SK-N-SH (cell line): ENCODE data around the gene GLIS1. TPM values are rescaled to one million over a fixed set of nuclear protein-coding genes. Genes with fewer than 3 reads are reported as not detected.

Experiments used
- CTCF ChIA-PET: fragments of 300-600, 350-600 bp; formaldehyde crosslinking; extraction: SDS; loops from one replicate; lab custom pipeline; 2021; lab: Yijun Ruan, JAX
- POLR2A ChIA-PET: fragments of 350-600 bp; sonication (Branson Sonifier 250); formaldehyde crosslinking; extraction: SDS; loops from one replicate; lab custom pipeline; 2020; ENCODE audit warnings: antibody characterized with exemption, inconsistent platforms; lab: Yijun Ruan, JAX
- DNase-seq: peaks from one replicate; pipeline ENCODE4 v3.0.0; 2012
- H2AFZ ChIP-seq: fragments of 200-600 bp; sonication (generic); 2 replicates; pipeline ENCODE4 v1.8.1; 2016; ENCODE audit warnings: antibody characterized with exemption, mild to moderate bottlenecking, low read depth
- H3F3A ChIP-seq: fragments of 200-600 bp; sonication (generic); replicated peaks from 2 replicates; pipeline ENCODE3; 2016; ENCODE audit warnings: antibody characterized with exemption, mild to moderate bottlenecking; ENCODE audit not compliant: insufficient read depth
- H3K27ac ChIP-seq, 2 experiments: fragments of 200-500 bp in 1 of 2; fragments of 200-600 bp in 1 of 2; sonication (Bioruptor generic) in 1 of 2; sonication (generic), shearing (Covaris generic) in 1 of 2; 2 replicates each; pipeline versions ENCODE4 v1.5.1 to v1.6.1; 2014 to 2016; ENCODE audit warnings: low read depth in 2 of 2, inconsistent platforms in 1 of 2, low read length in 1 of 2, mild to moderate bottlenecking in 1 of 2, mixed read lengths in 1 of 2
- H3K27me3 ChIP-seq: fragments of 200-600 bp; sonication (generic), shearing (Covaris generic); 2 replicates; pipeline ENCODE4 v1.6.1; 2016; ENCODE audit warnings: mixed run types; ENCODE audit not compliant: insufficient read depth
- H3K36me3 ChIP-seq, 2 experiments: fragments of 200-500 bp in 1 of 2; fragments of 200-600 bp in 1 of 2; sonication (Bioruptor generic) in 1 of 2; sonication (generic) in 1 of 2; replicated peaks in 1 of 2; 2 replicates each; pipeline versions ENCODE3 to v1.5.1; 2014 to 2016; ENCODE audit warnings: low read length in 1 of 2, mild to moderate bottlenecking in 1 of 2; ENCODE audit not compliant: insufficient read depth in 2 of 2, control insufficient read depth in 1 of 2
- H3K4me1 ChIP-seq, 2 experiments: fragments of 200-500 bp in 1 of 2; fragments of 200-600 bp in 1 of 2; sonication (Bioruptor generic) in 1 of 2; sonication (generic), shearing (Covaris generic) in 1 of 2; 2 replicates each; pipeline versions ENCODE4 v1.5.1 to v1.6.1; 2014 to 2016; ENCODE audit warnings: low read depth in 1 of 2, low read length in 1 of 2, mixed run types in 1 of 2; ENCODE audit not compliant: insufficient read depth in 2 of 2, control insufficient read depth in 1 of 2
- H3K4me2 ChIP-seq: fragments of 200-600 bp; sonication (generic), shearing (Covaris generic); 2 replicates; pipeline ENCODE4 v1.6.1; 2017; ENCODE audit warnings: mixed run types
- H3K4me3 ChIP-seq, 2 experiments: fragments of 200-500 bp in 1 of 2; fragments of 200-600 bp in 1 of 2; sonication (Bioruptor generic) in 1 of 2; sonication (generic), shearing (Covaris generic) in 1 of 2; 2 replicates each; pipeline versions ENCODE4 v1.5.1 to v1.8.1; 2014 to 2016; ENCODE audit warnings: low read depth in 2 of 2, inconsistent platforms in 1 of 2, low read length in 1 of 2, mild to moderate bottlenecking in 1 of 2, mixed read lengths in 1 of 2, moderate library complexity in 1 of 2
- H3K79me2 ChIP-seq: fragments of 200-600 bp; sonication (generic); 2 replicates; pipeline ENCODE4 v1.8.1; 2017; ENCODE audit warnings: mild to moderate bottlenecking; ENCODE audit not compliant: insufficient read depth
- H3K9ac ChIP-seq: fragments of 200-600 bp; sonication (generic); 2 replicates; pipeline ENCODE4 v1.6.1; 2017; ENCODE audit warnings: mixed run types
- H3K9me2 ChIP-seq: fragments of 200-600 bp; sonication (generic); 2 replicates; pipeline ENCODE4 v1.6.1; 2017; ENCODE audit warnings: mixed run types
- H3K9me3 ChIP-seq: fragments of 200-600 bp; sonication (generic); 2 replicates; pipeline ENCODE4 v1.6.1; 2017; ENCODE audit warnings: mixed run types, mild to moderate bottlenecking, moderate library complexity
- H4K20me1 ChIP-seq: fragments of 200-600 bp; sonication (generic); 2 replicates; pipeline ENCODE4 v1.6.1; 2017; ENCODE audit warnings: mild to moderate bottlenecking, mixed run types; ENCODE audit not compliant: insufficient read depth
- ELF1 ChIP-seq: IDR thresholded peaks from 2 replicates; pipeline ENCODE4 v1.4.0; 2012
- FOXJ3 ChIP-seq: sonication (generic); formaldehyde crosslinking; IDR thresholded peaks from 2 replicates; pipeline ENCODE4 v1.5.1; 2020; ENCODE audit warnings: mild to moderate bottlenecking, missing genetic modification reagents
- FOXM1 ChIP-seq: IDR thresholded peaks from 2 replicates; pipeline ENCODE4 v1.4.0; 2012; ENCODE audit warnings: low read depth, mild to moderate bottlenecking
- MAX ChIP-seq: IDR thresholded peaks from 2 replicates; pipeline ENCODE4 v1.4.0; 2012; ENCODE audit warnings: low read depth
- MEF2A ChIP-seq: IDR thresholded peaks from 2 replicates; pipeline ENCODE4 v1.4.0; 2012; ENCODE audit warnings: low read depth, borderline replicate concordance
- MXI1 ChIP-seq: IDR thresholded peaks from 2 replicates; pipeline ENCODE4 v1.6.1; 2012; ENCODE audit warnings: mild to moderate bottlenecking, low read depth, low read length, improper control_type of control experiment
- NFIC ChIP-seq: IDR thresholded peaks from 2 replicates; pipeline ENCODE4 v1.4.0; 2012; ENCODE audit warnings: borderline replicate concordance
- POLR2AphosphoS5 ChIP-seq: IDR thresholded peaks from 2 replicates; pipeline ENCODE4 v1.6.1; 2012; ENCODE audit warnings: low read depth, low read length
- REST ChIP-seq: IDR thresholded peaks from 2 replicates; pipeline ENCODE4 v1.6.1; 2012; ENCODE audit warnings: mild to moderate bottlenecking, low read depth, low read length, moderate library complexity
- RXRA ChIP-seq: IDR thresholded peaks from 2 replicates; pipeline ENCODE4 v1.4.0; 2012; ENCODE audit warnings: low read depth, mild to moderate bottlenecking, borderline replicate concordance
- SMC3 ChIP-seq: IDR thresholded peaks from 2 replicates; pipeline ENCODE4 v1.6.1; 2012; ENCODE audit warnings: low read depth, low read length, improper control_type of control experiment
- TAF1 ChIP-seq: IDR thresholded peaks from 2 replicates; pipeline ENCODE4 v1.6.1; 2012; ENCODE audit warnings: low read depth, mild to moderate bottlenecking, low read length, moderate library complexity, borderline replicate concordance
- ZBTB33 ChIP-seq: IDR thresholded peaks from 2 replicates; pipeline ENCODE4 v1.4.0; 2012; ENCODE audit warnings: low read depth, borderline replicate concordance
- WGBS: methylation state at CpG from one replicate; pipeline ENCODE4 v1.1.6; 2017; ENCODE audit warnings: low lambda C conversion rate; 5-methylcytosine and 5-hydroxymethylcytosine counted together
- polyA plus RNA-seq, 3 experiments: library from polyadenylated mRNA; depleted of rRNA; stranded (reverse); fragments of >200 nt; gene quantifications; 2 replicates each; pipeline ENCODE4 v1.2.3, GENCODE V29; 2012

The GLIS1 gene
- polyA plus RNA-seq, 1 of the 3 experiments (the other 2 are of a cell fraction) = 0.13 TPM

GRCh38 chr1:53728702-53729455 is 10.1 kb downstream of the GLIS1 start (continued):
- TF ChIP-seq REST (no peak), POLR2AphosphoS5 (no peak), MXI1 (no peak), SMC3 (no peak)

GRCh38 chr1:53728196-53728595 is 10.8 kb downstream of the GLIS1 start:
- 21% methylated on average over 1 of the region's 1 CpG for WGBS
- TF ChIP-seq MXI1 = no peak
- TF ChIP-seq FOXJ3 (CRISPR knock-in tag) = no peak
- TF ChIP-seq NFIC = no peak
- TF ChIP-seq MEF2A = no peak
- no peak for TF ChIP-seq TAF1
- no peak for TF ChIP-seq POLR2AphosphoS5
- TF ChIP-seq ELF1 = no peak
- TF ChIP-seq MAX = no peak
- no peak for TF ChIP-seq SMC3
- no peak for TF ChIP-seq FOXM1
- no peak for TF ChIP-seq ZBTB33
- no peak for TF ChIP-seq RXRA
- no peak for TF ChIP-seq REST

More at GRCh38 chr1:53728196-53728595, 10.8 kb downstream of the GLIS1 start:
- H3F3A ChIP-seq = peaks cover 14% of the 10 kb centered on the region
- no peaks in the 10 kb centered on the region for H4K20me1 ChIP-seq
- no peaks in the 10 kb centered on the region for H3K36me3 ChIP-seq
- H3K9me3 ChIP-seq = no peaks in the 10 kb centered on the region
- no peak for DNase-seq
- no peak overlapping the region for H2AFZ ChIP-seq
- ChIA-PET CTCF (interaction anchor here (0.9 kb wide), 1 partner anchor 8 kb away, joined by 3 read pairs; no protein-coding TSS in a partner anchor), POLR2A (no interaction called here)
- no peak overlapping the region for H3K9ac ChIP-seq
- no peak overlapping the region for H3K4me3 ChIP-seq
- H3K4me2 ChIP-seq = no peak overlapping the region
- H3K79me2 ChIP-seq = no peaks in the 10 kb centered on the region
- H3K27ac ChIP-seq = no peak overlapping the region
- H3K9me2 ChIP-seq = no peaks in the 10 kb centered on the region
- no peaks in the 10 kb centered on the region for H3K27me3 ChIP-seq
- peaks cover 0 to 10% of the 10 kb centered on the region in 2 experiments; a peak in 2 of 4 replicates for H3K4me1 ChIP-seq
